IPS-11a (cell line): ENCODE data around the gene RAB40C.

Source experiments
- H3K4me3 ChIP-seq: one replicate; pipeline ENCODE4 v1.5.1; 2013; ENCODE audit warnings: low read depth, low read length, control low read depth

RAB40C gene

DNA sequence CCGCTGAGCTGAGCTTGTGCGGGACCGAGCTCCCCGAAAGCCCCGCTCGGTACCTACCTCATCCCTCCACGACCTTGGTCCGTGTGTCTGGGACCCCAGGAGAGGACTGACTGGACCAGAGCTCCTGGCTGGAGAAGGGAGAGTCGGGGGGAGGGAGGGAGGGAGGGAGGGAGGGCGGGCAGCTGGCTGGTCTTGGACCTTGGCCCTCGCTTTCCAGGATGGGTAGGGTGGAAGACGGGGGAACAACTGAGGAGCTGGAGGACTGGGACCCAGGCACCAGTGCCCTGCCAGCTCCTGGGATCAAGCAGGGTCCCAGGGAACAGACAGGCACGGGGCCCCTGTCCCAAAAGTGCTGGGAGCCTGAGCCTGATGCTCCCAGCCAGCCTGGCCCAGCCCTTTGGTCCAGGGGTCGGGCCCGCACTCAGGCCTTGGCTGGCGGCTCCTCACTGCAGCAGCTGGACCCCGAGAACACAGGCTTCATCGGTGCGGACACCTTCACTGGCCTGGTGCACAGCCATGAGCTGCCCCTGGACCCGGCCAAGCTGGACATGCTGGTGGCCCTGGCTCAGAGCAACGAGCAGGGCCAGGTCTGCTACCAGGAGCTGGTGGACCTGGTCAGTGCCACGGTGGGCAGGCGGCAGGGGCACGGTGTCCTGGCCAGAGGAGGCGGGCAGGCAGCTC, 86.2 kb downstream of the RAB40C start:
- H3K4me3 ChIP-seq: peak overlapping the region; percentile 41

GRCh38 chr16:676565-676902, 86.7 kb downstream of the RAB40C start:
- H3K4me3 ChIP-seq: no peak overlapping the region

- no peak overlapping the region for H3K4me3 ChIP-seq
Measured at GRCh38 chr16:676913-677312, 87.0 kb downstream of the RAB40C start.

- H3K4me3 ChIP-seq: no peak overlapping the region
Measured at GRCh38 chr16:677316-678190, 87.7 kb downstream of the RAB40C start.

DNA sequence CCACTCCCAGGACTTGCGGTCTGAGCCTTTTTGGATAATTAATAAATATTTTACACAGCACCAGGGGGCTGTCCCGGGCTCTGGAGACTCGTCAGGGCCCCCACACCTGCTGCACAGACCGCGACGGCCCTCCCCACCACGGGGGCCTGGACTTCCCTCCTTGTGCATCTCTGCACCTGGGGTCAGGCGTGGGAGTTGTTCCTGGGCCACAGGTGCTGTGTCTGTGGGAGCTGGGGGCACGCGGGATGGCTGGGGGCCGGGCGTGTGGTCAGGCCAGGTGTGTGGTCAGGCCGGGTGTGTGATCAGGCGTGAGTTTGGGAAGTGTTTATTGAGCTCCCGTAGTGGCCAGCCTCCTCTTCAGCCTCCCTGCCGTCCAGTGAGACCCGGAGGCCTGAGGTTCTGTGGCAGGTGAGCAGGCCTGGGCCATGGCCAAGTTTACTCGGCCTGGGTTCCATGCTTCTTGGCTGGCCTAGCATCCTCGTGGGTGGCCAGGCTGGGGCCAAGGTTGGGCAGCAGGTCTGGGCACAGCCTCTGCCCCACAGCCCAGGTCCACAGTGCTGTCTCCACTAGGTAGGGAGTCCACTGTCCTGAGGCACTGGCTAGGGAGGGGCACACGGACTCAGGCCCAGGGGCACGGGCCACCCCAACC, 88.5 kb downstream of the RAB40C start:
- no peak overlapping the region for H3K4me3 ChIP-seq
